Kidney glomerular epithelial cell (primary cell): ENCODE measurements around the gene PSMB7.

Experiments
- DNase-seq: peaks from one replicate; lab custom pipeline; 2025; lab: John Stamatoyannopoulos, UW

The PSMB7 gene

GRCh38 chr9:124325816-124326215, 89.4 kb downstream of the PSMB7 start:
- no peak for DNase-seq

- no peak for DNase-seq
Observed at GRCh38 chr9:124323904-124324303, 91.3 kb downstream of the PSMB7 start.

- DNase-seq = no peak
Observed at GRCh38 chr9:124322618-124323432, 92.4 kb downstream of the PSMB7 start.

- no peak for DNase-seq
Observed at GRCh38 chr9:124321935-124322334, 93.3 kb downstream of the PSMB7 start.

- DNase-seq = no peak
Observed at GRCh38 chr9:124321416-124321815, 93.8 kb downstream of the PSMB7 start.

GRCh38 chr9:124320062-124320973, 94.9 kb downstream of the PSMB7 start:
- peak; percentile 37 for DNase-seq

GRCh38 chr9:124315882-124316281, 99.4 kb downstream of the PSMB7 start:
- no peak for DNase-seq

- DNase-seq = no peak
Observed at GRCh38 chr9:124313940-124314339, 101.3 kb downstream of the PSMB7 start.

GRCh38 chr9:124312290-124313265, 102.7 kb downstream of the PSMB7 start:
- no peak for DNase-seq

- DNase-seq = no peak
Observed at GRCh38 chr9:124311283-124311682, 104.0 kb downstream of the PSMB7 start.

GRCh38 chr9:124309667-124310084, 105.6 kb downstream of the PSMB7 start:
- peak; percentile 97 for DNase-seq

GRCh38 chr9:124308606-124309491, 106.4 kb downstream of the PSMB7 start:
- DNase-seq = no peak

GRCh38 chr9:124307379-124308030, 107.7 kb downstream of the PSMB7 start:
- no peak for DNase-seq

GRCh38 chr9:124306098-124306735, 109.0 kb downstream of the PSMB7 start:
- peak; percentile 58 for DNase-seq

- no peak for DNase-seq
Observed at GRCh38 chr9:124304285-124304684, 111.0 kb downstream of the PSMB7 start.

GRCh38 chr9:124303762-124304161, 111.5 kb downstream of the PSMB7 start:
- DNase-seq = no peak
